CD4-positive, alpha-beta memory T cell (primary cell): ENCODE data around the gene ZNF777. TPM values are rescaled to one million over a fixed set of nuclear protein-coding genes. Genes with fewer than 3 reads are reported as not detected.
"Not testable (repeated sequence)": the region's sequence is repeated elsewhere in the genome, so short reads cannot be mapped to it uniquely, and the experiment has no call there.

Source experiments
- CTCF ChIA-PET: fragments of 350-600 bp; sonication (Branson Sonifier 250); formaldehyde crosslinking; loops from one replicate; lab custom pipeline; 2021; ENCODE audit warnings: inconsistent platforms; ENCODE audit not compliant: partially characterized antibody; lab: Charles Lee
- POLR2A ChIA-PET: fragments of 350-600 bp; sonication (Branson Sonifier 250); formaldehyde crosslinking; loops from one replicate; lab custom pipeline; 2021; ENCODE audit not compliant: partially characterized antibody; lab: Charles Lee
- DNase-seq, 5 donors: peaks; one replicate each; pipeline versions ENCODE4 v3.0.0 to v3.0.0-alpha.2; 2020 to 2022; ENCODE audit warnings: mixed read lengths in 1 of 5
- H3K27ac ChIP-seq: one replicate; pipeline ENCODE4 v1.7.0; 2013; ENCODE audit warnings: low read depth, low read length
- H3K27me3 ChIP-seq: 2 replicates; pipeline ENCODE4 v1.7.0; 2013; ENCODE audit warnings: mild to moderate bottlenecking, low read length, moderate library complexity; ENCODE audit not compliant: insufficient read depth
- H3K36me3 ChIP-seq: 2 replicates; pipeline ENCODE4 v1.7.0; 2013; ENCODE audit warnings: mild to moderate bottlenecking, low read length, moderate library complexity; ENCODE audit not compliant: insufficient read depth
- H3K4me1 ChIP-seq: 2 replicates; pipeline ENCODE4 v1.7.0; 2013; ENCODE audit warnings: mild to moderate bottlenecking, low read length, moderate library complexity; ENCODE audit not compliant: insufficient read depth
- H3K4me3 ChIP-seq, 2 donors: one replicate each; pipeline ENCODE4 v1.7.0; 2013; ENCODE audit warnings: low read length in 2 of 2, mild to moderate bottlenecking in 1 of 2
- H3K9me3 ChIP-seq, 2 donors: one replicate each; pipeline ENCODE4 v1.7.0; 2013; ENCODE audit warnings: low read length in 2 of 2, control low read depth in 1 of 2; ENCODE audit not compliant: control insufficient read depth in 1 of 2
- H3K27ac Mint-ChIP-seq, 7 donors: one replicate each; pipeline ENCODE4 v1.8.0; 2020 to 2021; ENCODE audit warnings: mixed read lengths in 7 of 7, mild to moderate bottlenecking in 6 of 7, inconsistent platforms in 3 of 7, moderate library complexity in 3 of 7
- H3K27me3 Mint-ChIP-seq, 2 donors: one replicate each; pipeline ENCODE4 v1.8.0; 2020 to 2021; ENCODE audit warnings: mixed read lengths in 2 of 2
- H3K36me3 Mint-ChIP-seq, 2 donors: one replicate each; pipeline ENCODE4 v1.8.0; 2020 to 2021; ENCODE audit warnings: mixed read lengths in 2 of 2, inconsistent platforms in 1 of 2, mild to moderate bottlenecking in 1 of 2
- H3K4me1 Mint-ChIP-seq, 4 donors: one replicate each; pipeline ENCODE4 v1.8.0; 2020 to 2021; ENCODE audit warnings: mixed read lengths in 4 of 4, mild to moderate bottlenecking in 1 of 4
- H3K4me3 Mint-ChIP-seq, 8 donors: one replicate each; pipeline ENCODE4 v1.8.0; 2020 to 2021; ENCODE audit warnings: mixed read lengths in 8 of 8, mild to moderate bottlenecking in 7 of 8, moderate library complexity in 6 of 8, inconsistent platforms in 3 of 8
- H3K9me3 Mint-ChIP-seq, 8 donors: one replicate each; pipeline ENCODE4 v1.8.0; 2020 to 2021; ENCODE audit warnings: mixed read lengths in 8 of 8, mild to moderate bottlenecking in 5 of 8, inconsistent platforms in 3 of 8, moderate library complexity in 1 of 8
- intact Hi-C: fragments of 100-400 bp; cut with micrococcal nuclease; formaldehyde crosslinking; loops from one replicate; pipeline ENCODE4 v1.15.1; 2023
- polyA plus RNA-seq, 2 donors: library from polyadenylated mRNA; unstranded; fragments of 300-500 nt; fragmentation: Illumina TruSeq; gene quantifications; one replicate each; pipeline ENCODE4 v1.2.3, GENCODE V29; 2021
- total RNA-seq, 2 experiments: library from RNA; stranded (reverse); gene quantifications; one replicate each; pipeline ENCODE4 v1.2.3, GENCODE V29; 2021

The ZNF777 gene
- total and polyA plus RNA-seq, 4 experiments from 2014 or later, result 0.19 to 16.8 (median 9.8) TPM

DNA sequence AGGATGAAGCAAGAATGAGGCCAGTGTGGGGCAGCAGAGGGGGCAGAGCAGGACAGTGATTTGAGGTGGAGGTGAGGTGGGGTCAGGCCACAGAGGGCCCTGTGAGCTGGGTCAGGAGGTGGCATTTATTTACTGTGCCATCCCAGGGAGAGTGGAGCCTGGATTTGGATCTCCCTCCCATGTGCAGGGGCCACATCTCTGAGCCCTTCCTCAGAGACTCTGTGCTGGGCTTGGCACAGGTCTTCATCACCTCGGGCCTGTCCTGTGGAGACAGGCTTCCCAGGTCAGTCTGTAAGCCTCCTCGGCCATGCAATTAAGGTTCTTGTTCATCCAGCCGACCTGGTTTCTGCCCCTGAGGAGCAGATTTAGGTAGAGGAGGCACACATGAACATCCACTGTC lies 40.9 kb downstream of the ZNF777 start:
- DNase-seq, result no peak
- POLR2A ChIA-PET, result no interaction called here
- H3K9me3 Mint-ChIP-seq, result peaks cover 0 to 3% (median 0%) of the 10 kb centered on the region in 8 donors
- peak overlapping the region in 1 of 7 donors; percentile 52 for H3K27ac Mint-ChIP-seq
- no peaks in the 10 kb centered on the region for H3K36me3 ChIP-seq
- H3K4me1 ChIP-seq, result peaks cover 6% of the 10 kb centered on the region
- H3K27me3 Mint-ChIP-seq, result peaks cover 0 to 5% of the 10 kb centered on the region in 2 donors
- H3K4me3 Mint-ChIP-seq, result peak overlapping the region in 3 of 8 donors; percentile 11 to 50 (median 43)
- CTCF ChIA-PET, result interaction anchor here (2.1 kb wide), 1 partner anchor 10 kb away, joined by 6 read pairs; no protein-coding TSS in a partner anchor
- peaks cover 2 to 22% (median 9%) of the 10 kb centered on the region in 4 donors for H3K4me1 Mint-ChIP-seq
- H3K4me3 ChIP-seq, result no peak overlapping the region
- H3K9me3 ChIP-seq, result no peaks in the 10 kb centered on the region
- no peaks in the 10 kb centered on the region for H3K36me3 Mint-ChIP-seq
- no peaks in the 10 kb centered on the region for H3K27me3 ChIP-seq
- H3K27ac ChIP-seq, result no peak overlapping the region
- intact Hi-C loops, result no loop called here

DNA sequence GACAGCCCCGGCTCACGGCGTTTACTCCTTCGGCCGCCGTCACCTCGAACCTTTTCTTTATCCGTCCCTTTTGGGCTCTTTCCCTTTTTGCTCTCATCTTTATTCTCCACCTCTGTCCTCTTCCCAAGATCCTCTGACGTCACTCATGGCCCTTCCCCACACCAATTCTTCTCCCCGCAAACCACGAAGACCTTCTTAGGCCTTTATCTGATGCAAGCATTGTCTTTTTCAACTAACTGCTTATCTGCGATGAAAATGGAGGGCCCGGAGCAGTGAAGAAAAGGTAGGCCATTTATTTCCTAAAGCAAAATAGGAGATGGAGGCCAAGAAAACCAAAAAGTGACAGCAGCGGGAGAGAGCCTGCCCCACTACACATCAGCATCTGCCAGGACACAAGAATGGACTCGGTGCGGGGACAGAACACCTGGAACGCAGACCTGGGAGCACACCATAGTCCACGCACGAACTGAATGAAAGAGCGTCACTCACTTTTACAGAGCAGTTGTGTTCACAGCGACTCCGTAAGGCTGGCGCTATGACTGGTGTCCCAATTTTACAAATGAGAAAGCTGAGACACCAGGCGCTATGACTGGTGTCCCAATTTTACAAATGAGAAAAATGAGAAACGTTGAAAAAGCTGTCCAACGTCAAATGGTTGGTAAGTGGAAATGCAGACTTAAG lies 45.3 kb downstream of the ZNF777 start:
- Histone ChIP-seq H3K27ac (no peak overlapping the region), H3K4me3 (no peak overlapping the region), H3K27me3 (no peaks in the 10 kb centered on the region), H3K9me3 (no peaks in the 10 kb centered on the region), H3K4me1 (peaks cover 5% of the 10 kb centered on the region), H3K36me3 (no peaks in the 10 kb centered on the region)
- Mint-ChIP-seq H3K27ac (peak overlapping the region in 5 of 7 donors; percentile 64 to 95 (median 69)), H3K9me3 (peaks cover 0 to 4% (median 0%) of the 10 kb centered on the region in 8 donors), H3K4me1 (peaks cover 6 to 22% (median 8%) of the 10 kb centered on the region in 4 donors), H3K27me3 (peaks cover 12 to 27% of the 10 kb centered on the region in 2 donors), H3K4me3 (peak overlapping the region; percentile 43 to 87 (median 70)), H3K36me3 (no peaks in the 10 kb centered on the region)
- CTCF ChIA-PET, result no interaction called here
- intact Hi-C loops, result no loop called here
- POLR2A ChIA-PET, result interaction anchor here (1.0 kb wide), 1 partner anchor 45 kb away, joined by 3 read pairs; no protein-coding TSS in a partner anchor
- peak in 2 of 5 donors; percentile 3 to 6 for DNase-seq

DNA sequence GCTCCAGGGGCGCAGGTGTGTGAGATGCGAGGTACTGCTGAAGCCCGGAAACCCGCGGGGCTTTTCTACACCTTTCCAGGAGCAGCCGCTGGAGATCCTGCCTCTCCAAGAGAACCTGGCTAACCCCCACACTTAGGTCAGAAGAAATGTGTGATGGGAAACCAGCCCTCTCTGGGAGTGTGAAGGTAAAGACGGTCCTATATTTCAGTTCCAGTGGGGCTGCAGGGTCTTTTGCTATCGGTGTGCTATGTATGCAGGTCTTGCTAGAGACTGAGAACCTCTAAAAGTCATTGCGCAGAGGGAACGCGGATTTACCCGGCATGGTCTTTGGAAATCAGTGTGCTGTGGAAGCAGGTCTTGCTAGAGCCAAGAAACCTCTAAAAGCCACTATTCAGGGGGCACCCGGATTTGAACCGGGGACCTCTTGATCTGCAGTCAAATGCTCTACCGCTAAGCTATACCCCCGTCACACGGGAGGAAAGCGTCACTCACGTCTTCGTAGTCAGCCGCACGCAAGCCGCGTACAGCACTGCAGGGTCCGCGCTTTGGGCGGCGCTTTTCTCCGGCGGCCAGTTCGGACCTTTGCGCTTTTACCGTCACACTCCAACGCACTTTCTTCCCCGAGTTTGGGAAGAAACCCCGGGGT lies 46.0 kb downstream of the ZNF777 start:
- Mint-ChIP-seq H3K27me3 (peaks cover 12 to 27% of the 10 kb centered on the region in 2 donors), H3K4me3 (peak overlapping the region; percentile 43 to 87 (median 70)), H3K9me3 (peaks cover 0 to 4% (median 0%) of the 10 kb centered on the region in 8 donors), H3K36me3 (no peaks in the 10 kb centered on the region), H3K4me1 (peaks cover 6 to 22% (median 8%) of the 10 kb centered on the region in 4 donors), H3K27ac (peak overlapping the region in 5 of 7 donors; percentile 64 to 95 (median 69))
- ChIA-PET CTCF (interaction anchor here (0.9 kb wide), 1 partner anchor 105 kb away, joined by 3 read pairs; no protein-coding TSS in a partner anchor), POLR2A (interaction anchor here (1.0 kb wide), 1 partner anchor 45 kb away, joined by 3 read pairs; no protein-coding TSS in a partner anchor)
- Histone ChIP-seq H3K27me3 (no peaks in the 10 kb centered on the region), H3K4me3 (no peak overlapping the region), H3K27ac (no peak overlapping the region), H3K4me1 (peaks cover 5% of the 10 kb centered on the region), H3K36me3 (no peaks in the 10 kb centered on the region), H3K9me3 (no peaks in the 10 kb centered on the region)
- peak in 4 of 5 donors; percentile 20 to 50 (median 34) for DNase-seq
- intact Hi-C loops, result no loop called here

DNA sequence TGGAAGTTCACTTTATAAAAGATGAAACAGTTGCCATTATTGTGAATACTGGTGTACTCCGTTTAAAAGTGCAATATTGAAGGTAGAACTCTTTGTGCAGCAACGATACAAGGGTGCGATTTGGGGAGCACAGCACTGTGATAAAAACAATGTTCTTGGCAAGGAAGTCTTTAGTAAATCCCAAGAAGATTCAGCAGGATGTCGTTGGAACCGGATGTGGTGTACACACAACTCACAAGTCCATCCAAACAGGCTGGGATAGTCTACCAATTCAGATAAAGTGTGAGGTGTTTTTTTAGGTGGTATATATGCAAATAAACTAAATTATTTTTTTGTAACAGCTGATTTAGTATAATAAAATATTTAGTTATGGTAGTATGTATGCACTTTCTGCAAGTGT lies 46.7 kb downstream of the ZNF777 start:
- CTCF ChIA-PET, result interaction anchor here (0.9 kb wide), 1 partner anchor 104 kb away, joined by 3 read pairs; no protein-coding TSS in a partner anchor

DNA sequence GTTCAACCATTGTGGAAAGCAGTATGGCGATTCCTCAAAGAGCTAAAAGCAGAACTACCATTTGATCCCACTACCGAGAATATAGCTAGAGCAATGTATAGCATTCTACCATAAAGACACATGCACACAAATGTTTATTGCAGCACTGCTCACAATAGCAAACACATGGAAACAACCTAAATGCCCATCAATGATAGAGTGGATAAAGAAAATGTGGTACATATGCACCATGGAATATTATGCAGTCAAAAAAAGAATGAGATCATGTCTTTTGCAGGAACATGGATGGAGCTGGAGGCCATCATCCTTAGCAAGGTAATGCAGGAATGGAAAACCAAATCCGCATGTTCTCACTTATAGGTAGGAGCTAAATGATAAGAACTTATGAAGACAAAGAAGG lies 47.8 kb downstream of the ZNF777 start:
- peaks cover 12 to 33% of the 10 kb centered on the region in 2 donors for H3K27me3 Mint-ChIP-seq
- POLR2A ChIA-PET, H3K36me3 Mint-ChIP-seq, H3K4me3 Mint-ChIP-seq, H3K27me3 ChIP-seq, H3K4me1 ChIP-seq, H3K4me3 ChIP-seq, H3K9me3 Mint-ChIP-seq, H3K36me3 ChIP-seq, H3K27ac Mint-ChIP-seq, H3K9me3 ChIP-seq, DNase-seq, H3K27ac ChIP-seq, intact Hi-C loops, CTCF ChIA-PET: not testable (repeated sequence)
- H3K4me1 Mint-ChIP-seq, result peaks cover 6 to 22% (median 8%) of the 10 kb centered on the region in 4 donors

More for the DNA sequence above, 46.7 kb downstream of the ZNF777 start:
- H3K4me3 Mint-ChIP-seq, result peak overlapping the region in 2 of 8 donors; percentile 22 to 36
- H3K4me1 Mint-ChIP-seq, result peaks cover 6 to 22% (median 8%) of the 10 kb centered on the region in 4 donors
- H3K27ac ChIP-seq, result no peak overlapping the region
- H3K36me3 Mint-ChIP-seq, result no peaks in the 10 kb centered on the region
- DNase-seq, result no peak
- H3K9me3 Mint-ChIP-seq, result peaks cover 0 to 4% (median 0%) of the 10 kb centered on the region in 8 donors
- no peaks in the 10 kb centered on the region for H3K36me3 ChIP-seq
- no peak overlapping the region for H3K4me3 ChIP-seq
- H3K27me3 Mint-ChIP-seq, result peaks cover 12 to 27% of the 10 kb centered on the region in 2 donors
- POLR2A ChIA-PET, result no interaction called here
- peaks cover 5% of the 10 kb centered on the region for H3K4me1 ChIP-seq
- H3K27ac Mint-ChIP-seq, result peak overlapping the region in 1 of 7 donors; percentile 57
- H3K9me3 ChIP-seq, result no peaks in the 10 kb centered on the region
- intact Hi-C loops, result no loop called here
- H3K27me3 ChIP-seq, result no peaks in the 10 kb centered on the region

DNA sequence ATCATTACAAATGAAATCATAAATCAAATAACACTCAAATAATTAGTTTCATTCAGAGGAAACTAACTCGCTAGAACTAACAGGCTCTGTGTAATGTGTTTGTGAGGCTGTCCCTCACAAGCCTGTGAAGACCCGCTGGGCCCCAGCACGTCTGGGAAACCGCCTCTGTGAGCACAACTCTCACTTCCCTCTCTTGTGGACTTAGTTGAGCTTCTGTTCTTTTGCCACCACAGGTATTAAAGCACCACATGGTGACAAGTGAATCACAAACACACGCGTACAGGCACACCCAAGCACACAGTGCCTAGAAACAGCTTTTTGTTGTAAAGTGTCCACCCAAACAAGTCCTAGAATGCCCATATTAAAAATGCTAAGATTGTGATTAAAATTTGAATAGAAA lies 51.0 kb downstream of the ZNF777 start:
- Histone ChIP-seq H3K27me3 (no peaks in the 10 kb centered on the region), H3K9me3 (no peaks in the 10 kb centered on the region), H3K27ac (no peak overlapping the region), H3K4me1 (peaks cover 5% of the 10 kb centered on the region), H3K4me3 (no peak overlapping the region), H3K36me3 (no peaks in the 10 kb centered on the region)
- CTCF ChIA-PET, result no interaction called here
- H3K27ac Mint-ChIP-seq, result no peak overlapping the region
- H3K27me3 Mint-ChIP-seq, result peaks cover 15 to 29% of the 10 kb centered on the region in 2 donors
- no peaks in the 10 kb centered on the region for H3K36me3 Mint-ChIP-seq
- intact Hi-C loops, result no loop called here
- H3K9me3 Mint-ChIP-seq, result peaks cover 0 to 4% (median 0%) of the 10 kb centered on the region in 8 donors
- peaks cover 4 to 12% (median 8%) of the 10 kb centered on the region in 4 donors for H3K4me1 Mint-ChIP-seq
- H3K4me3 Mint-ChIP-seq, result no peak overlapping the region
- POLR2A ChIA-PET, result no interaction called here
- no peak for DNase-seq

DNA sequence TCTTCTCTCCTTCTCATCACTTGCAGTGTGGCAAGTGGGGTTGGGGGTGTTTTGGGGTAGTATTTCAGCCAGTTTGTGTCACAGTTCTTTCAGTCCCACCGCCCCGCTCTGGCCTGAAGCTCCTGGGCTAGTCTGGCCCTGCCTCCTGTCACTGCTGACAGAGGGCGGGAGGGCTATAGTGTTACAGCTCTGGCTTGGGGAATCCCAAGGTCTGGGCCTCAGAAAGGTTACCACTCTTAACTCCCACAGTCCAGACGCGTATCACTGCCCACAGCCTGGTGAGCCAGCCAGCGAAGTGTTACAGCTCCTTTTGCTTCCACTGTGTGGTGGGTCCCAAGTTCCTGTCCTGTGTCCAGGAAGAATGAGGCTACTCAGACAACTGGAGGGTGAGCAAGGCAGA lies 56.0 kb downstream of the ZNF777 start:
- H3K36me3 Mint-ChIP-seq, result no peaks in the 10 kb centered on the region
- no peak overlapping the region for H3K27ac Mint-ChIP-seq
- no peaks in the 10 kb centered on the region for H3K4me1 ChIP-seq
- H3K4me3 Mint-ChIP-seq, result no peak overlapping the region
- H3K4me1 Mint-ChIP-seq, result no peaks in the 10 kb centered on the region
- no peak overlapping the region for H3K4me3 ChIP-seq
- H3K27me3 Mint-ChIP-seq, result peaks cover 6 to 25% of the 10 kb centered on the region in 2 donors
- CTCF ChIA-PET, result no interaction called here
- no peak overlapping the region for H3K27ac ChIP-seq
- POLR2A ChIA-PET, result no interaction called here
- intact Hi-C loops, result no loop called here
- H3K9me3 Mint-ChIP-seq, result no peaks in the 10 kb centered on the region
- no peak for DNase-seq
- no peaks in the 10 kb centered on the region for H3K9me3 ChIP-seq
- H3K27me3 ChIP-seq, result no peaks in the 10 kb centered on the region
- H3K36me3 ChIP-seq, result no peaks in the 10 kb centered on the region
